ENCODE measurements around the gene CREB3L1.

GRCh38 chr11:46304605-46305179 lies 27.2 kb downstream of the CREB3L1 start:
- TF ChIP-seq RARB (CRISPR knock-in tag; IDR thresholded peaks at IDR 0.05) (no peak), PATZ1 (CRISPR knock-in tag; IDR thresholded peaks at IDR 0.05; ENCODE audit: borderline replicate concordance) (no peak), ESRRG (CRISPR knock-in tag; IDR thresholded peaks at IDR 0.05) (no peak), ZFP3 (CRISPR knock-in tag; IDR thresholded peaks at IDR 0.05) (no peak)

Data from SK-N-SH treated with all-trans-retinoic acid at 6 μM for 48 hours (cell line).